ENCODE results near the gene RAET1L.
"Not testable (repeated sequence)": the region's sequence is repeated elsewhere in the genome, so short reads cannot be mapped to it uniquely, and the experiment has no call there.

RAET1L gene

DNA sequence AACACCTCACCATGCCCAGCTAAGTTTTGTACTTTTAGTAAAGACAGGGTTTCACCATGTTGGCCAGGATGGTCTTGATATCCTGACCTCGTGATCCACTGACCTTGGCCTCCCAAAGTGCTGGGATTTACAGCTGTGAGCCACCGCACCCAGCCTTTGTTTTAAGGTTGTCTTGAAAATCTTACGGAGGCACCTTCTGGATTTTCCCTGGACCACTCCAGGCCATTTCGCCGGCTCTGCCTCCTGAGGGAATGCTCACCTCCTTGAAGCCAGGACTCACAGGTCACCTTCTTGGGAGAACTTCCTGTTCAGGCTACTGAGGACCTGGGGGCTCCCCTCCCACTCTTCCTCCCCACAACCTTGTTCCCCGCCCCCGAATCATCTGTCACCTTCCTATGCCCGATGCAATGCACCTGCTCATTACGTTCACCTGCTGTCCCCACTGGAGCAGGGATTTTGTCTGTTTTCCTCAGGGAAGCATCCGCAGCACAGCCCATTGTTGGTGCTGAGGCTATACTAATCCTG is 19.4 kb upstream of the RAET1L start:
- DNase-seq (ENCODE audit: low spot score), result no peak

DNA sequence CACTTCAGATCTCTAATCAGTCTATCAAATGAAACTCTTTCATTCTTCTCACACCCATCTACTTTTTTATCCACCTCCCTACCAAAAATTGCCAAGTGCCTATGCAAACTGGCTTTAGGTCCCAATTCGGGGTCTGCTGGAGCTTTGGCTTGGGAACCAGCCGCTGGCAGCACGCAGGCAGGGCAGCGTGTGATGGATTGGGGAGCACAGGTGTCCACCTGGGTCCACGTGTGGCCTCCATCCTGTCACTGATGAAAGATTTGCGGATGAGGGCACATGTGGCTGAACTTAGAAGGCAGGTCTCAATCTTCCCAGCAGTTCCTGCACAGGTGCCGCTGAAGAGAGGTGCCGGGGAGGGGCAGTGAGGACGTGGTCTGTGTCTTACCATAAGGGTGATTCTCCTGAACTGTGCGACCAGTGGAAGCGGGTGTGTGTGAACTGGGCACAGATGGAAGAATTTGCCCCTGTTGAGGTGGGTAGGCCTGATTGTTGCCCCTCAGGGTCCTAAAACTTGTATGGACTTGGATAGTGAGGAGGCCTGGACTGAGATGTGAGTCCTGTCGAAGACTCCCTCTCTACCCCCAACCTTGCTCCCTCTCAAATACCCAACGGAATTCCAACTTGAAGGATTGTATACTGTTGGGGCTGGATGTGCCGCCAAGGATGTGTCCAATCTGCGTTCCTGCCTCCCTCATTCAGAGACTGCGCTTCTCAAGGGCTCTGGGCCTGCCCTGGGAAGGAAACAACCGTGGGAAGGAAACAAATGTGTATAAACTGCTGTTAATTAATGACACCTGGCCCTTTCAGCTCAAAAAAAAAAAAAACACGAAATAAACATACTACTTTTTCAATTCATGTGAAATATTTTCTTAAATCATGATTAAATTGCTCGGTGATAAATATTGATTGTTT is 18.4 kb upstream of the RAET1L start:
- no peak for DNase-seq (ENCODE audit: low spot score)

GRCh38 chr6:150043096-150043495 is 17.8 kb upstream of the RAET1L start:
- no peak for DNase-seq (ENCODE audit: low spot score)

DNA sequence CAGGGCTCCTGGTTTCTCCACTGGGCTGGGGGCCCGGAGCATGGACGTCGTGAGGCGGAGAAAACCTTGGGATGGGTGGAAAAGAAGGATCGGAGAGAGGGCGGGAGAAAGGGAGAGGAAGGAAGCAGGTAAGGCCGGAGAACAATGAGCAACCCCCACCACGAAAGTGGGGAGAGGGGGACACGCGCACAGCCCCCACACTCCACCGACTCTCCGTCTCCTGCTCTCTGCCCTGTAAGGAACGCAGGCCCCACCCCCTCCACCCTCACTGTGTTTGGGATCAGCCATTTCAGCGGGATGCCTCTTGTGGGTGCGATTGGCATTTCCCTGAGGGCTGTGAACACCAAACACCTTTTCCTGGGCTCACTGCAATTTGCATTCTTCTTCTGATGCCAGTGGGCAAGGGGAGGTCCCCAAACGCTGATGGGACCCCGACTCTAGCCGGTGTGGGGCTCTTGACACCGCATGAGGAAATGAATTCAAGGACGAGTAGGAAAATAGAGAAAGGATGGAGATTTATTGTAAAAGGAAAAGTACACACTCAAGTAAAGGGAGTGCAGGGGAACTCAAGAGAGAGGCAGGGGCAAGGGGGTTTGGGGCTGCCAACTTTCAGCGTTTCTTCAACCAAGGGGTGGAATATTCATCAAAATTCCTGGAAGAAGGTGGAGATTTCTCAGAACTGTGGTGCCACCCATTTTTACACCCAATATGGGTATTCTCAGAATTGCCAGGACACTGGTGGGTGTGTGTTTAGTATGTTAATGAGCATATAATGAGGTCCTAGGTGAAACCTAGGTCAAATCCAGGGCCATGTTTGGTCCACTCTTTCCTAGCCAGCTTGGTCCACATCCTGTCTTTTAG is 13.1 kb upstream of the RAET1L start:
- DNase-seq (ENCODE audit: low spot score), result no peak

DNA sequence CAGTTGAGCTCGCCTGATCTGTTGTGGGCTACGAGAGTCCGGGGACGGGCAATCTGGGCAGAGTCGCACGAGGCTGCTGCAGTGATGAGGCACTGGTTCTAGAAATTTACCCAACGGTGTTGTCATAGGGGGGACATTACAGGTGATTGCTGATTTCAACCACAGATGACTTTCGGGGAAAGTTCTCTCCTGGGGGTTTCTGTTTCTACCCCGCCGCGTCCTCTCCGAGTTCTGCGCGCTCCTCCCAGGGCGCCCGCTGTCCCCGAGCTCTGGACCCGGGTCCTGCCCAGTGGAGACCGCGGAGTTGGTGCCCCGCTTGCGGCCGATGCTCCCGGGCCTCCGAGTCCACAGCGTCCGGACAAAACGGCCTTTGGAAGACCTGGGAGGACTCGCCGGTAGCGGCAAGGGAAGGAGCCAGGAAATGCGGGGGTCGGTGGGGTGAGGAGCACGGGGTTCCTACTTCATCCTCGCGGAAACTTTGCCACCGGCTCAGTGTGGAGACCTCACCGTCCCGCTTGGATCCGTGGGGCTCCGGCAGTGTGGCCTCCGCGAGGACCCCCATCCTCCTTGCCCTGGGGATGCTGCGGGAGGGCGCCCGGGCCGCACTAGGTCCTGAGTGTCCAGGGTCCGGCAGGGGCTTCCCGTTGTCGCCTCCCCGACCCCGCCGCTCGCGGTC is 12.3 kb upstream of the RAET1L start:
- DNase-seq (ENCODE audit: low spot score), result no peak

DNA sequence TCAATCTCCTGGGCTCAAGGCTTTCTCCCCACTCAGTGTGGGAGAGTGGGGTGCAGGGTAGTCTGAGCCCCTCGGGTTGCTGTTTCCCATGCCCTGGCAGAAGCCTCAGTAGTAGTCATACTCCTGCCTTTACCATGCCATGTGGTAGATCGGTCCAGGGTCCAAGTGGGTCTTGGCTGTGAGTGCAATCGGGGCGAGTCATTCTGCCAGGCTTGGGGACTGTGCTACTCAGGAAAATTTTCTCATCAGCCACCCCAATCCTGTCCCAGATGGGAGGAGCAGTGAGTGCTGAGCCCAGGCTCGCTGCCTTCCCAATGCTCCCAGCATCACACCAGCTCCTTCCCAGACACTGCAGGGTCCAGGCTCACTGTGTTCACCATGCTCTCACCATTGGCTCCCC is 10.7 kb upstream of the RAET1L start:
- DNase-seq (ENCODE audit: low spot score), result no peak

DNA sequence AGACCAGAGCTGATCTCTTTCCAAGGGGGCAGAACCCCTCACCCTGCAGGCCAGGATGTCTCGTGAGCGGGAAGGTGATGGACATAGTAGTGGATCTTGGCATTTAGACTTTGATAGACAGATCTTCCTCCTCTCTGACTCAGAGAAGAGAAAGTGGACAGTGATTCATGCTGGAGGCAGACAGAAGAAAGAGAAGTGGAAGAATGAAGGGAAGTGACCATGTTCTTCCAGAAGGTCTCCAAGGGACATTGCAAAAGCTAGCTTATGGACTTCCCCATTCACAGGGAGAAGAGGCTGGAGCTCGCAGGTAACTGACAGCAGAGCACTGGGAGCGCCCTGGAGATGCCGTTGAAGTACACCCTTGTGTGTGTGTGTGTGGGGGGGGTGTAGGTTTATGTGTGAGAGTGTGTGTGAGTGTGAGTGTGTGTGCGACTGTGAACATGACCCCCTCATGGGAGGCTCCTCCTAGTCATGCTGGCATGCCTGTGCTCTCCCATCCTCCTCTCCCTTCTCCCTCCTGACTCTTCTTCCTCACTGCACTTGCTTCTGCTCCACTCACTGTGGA is 8.0 kb upstream of the RAET1L start:
- DNase-seq (ENCODE audit: low spot score), result no peak

- DNase-seq (ENCODE audit: low spot score), result no peak
These were observed 7.3 kb upstream of the RAET1L start for GRCh38 chr6:150032598-150032997.

DNA sequence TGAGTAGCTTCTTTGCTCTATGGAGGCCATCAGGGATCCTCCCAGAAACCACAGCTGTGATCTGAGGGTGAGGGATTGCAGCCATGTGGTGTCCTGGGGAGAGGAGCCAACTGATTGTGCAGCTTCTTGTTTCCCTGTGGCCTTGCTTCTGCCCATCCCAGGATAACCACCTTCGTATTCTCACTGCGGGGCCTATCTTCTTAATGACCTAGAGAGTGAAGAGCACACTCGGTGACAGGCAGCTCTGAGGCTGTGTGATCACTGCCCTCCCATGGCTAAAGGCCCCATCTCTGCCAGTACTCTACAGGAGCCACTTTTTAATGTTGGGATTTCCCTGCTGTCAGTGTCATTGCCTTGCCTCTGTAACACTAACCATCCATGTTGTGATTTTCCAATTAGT is 5.3 kb upstream of the RAET1L start:
- DNase-seq (ENCODE audit: low spot score), result no peak

DNA sequence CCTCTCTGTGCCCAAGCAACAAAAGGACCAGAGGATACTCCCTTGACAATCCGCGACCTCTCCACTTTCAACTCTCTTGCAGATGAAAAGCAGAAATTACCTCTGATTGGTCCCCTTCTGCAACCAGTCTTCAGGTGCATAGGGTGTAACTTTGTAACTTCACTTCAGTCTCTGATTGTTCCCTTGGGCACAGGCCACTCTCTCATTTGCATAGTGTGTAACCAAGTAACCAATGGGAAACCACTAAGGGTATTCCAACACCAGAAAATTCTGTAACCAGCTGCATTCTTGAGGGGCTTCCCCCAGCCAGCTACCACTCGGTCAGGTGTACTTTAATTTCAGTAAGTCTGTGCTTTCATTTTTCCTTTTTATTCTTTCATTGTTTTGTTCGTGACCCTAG is 4.4 kb upstream of the RAET1L start:
- DNase-seq (ENCODE audit: low spot score), result no peak

GRCh38 chr6:150029276-150029675 is 3.9 kb upstream of the RAET1L start:
- DNase-seq (ENCODE audit: low spot score), result no peak

GRCh38 chr6:150028799-150029198 is 3.5 kb upstream of the RAET1L start:
- DNase-seq (ENCODE audit: low spot score), result no peak

DNA sequence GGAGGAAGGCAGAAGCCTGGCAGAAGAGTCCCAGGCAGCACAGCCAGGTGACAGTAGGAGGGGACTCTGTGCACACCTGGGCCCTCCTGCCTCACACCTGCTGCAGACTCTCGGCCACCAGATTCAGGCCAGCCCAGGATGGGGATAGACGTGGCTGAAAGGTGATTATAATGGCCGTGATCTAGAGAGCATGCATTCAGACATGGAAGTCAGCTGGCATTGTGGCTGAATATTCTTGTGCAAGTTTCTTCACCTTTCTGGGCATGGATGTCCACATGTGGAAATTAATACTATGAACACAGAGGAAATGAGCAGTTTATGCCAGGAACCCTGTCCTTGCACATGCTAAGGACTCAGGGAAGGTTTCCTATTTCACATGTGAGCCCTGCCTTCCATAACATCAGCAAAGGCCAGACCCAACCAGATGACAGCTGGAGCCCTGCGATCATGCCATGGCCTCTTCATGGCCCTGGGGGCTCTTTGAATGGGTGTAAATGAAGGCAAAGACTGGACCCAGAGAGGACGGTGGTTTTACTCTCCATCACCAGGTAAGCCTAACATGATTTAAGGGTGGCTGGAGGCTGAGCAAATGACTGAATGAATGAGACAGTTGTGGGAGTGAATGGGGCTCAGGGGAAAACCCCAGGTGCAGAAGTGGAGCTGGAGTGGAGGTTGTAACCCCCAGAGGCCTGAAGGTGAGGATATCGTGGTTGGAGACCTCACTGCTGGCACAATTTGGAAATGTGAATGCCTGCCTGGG is 2.7 kb upstream of the RAET1L start:
- DNase-seq (ENCODE audit: low spot score), result no peak

DNA sequence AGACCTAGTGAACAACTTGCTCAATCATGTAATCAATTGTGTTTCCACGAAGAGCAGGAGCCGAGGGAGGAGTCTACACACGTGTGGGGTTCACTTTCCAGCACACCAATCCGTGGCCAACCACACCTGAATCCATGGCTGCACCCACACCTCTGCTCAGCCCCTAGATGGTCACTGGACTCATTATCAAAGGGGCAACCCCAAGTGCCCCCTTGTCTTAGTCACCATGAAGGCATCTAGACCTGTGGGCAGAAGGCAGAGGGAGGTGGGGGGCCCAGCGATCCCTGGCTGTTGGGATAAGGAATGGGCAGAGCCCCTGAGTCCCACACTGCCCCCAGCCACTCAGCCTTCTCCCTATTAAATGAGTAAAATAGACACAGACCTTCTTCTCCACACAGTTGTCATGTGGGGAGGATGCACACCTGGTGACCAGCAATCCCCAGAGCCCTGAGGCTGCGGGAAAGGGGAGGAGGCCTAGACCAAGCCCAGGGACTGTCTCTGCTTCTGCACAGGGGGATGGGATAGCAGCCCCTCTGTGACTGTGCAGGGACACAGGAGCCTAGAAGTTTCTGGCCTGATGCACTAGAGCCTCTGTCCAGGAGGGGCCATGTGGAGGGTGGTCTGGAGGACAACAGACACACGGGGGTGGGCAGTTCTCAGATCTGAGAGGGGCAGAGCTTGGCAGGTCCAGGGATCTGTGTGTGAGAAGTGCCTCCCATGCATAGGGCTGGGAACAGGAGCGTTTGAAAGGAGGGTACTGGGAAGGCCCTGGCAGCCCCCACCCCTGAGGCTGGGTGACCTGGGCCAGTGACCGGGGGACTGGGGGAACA is 1.9 kb upstream of the RAET1L start:
- no peak for DNase-seq (ENCODE audit: low spot score)

DNA sequence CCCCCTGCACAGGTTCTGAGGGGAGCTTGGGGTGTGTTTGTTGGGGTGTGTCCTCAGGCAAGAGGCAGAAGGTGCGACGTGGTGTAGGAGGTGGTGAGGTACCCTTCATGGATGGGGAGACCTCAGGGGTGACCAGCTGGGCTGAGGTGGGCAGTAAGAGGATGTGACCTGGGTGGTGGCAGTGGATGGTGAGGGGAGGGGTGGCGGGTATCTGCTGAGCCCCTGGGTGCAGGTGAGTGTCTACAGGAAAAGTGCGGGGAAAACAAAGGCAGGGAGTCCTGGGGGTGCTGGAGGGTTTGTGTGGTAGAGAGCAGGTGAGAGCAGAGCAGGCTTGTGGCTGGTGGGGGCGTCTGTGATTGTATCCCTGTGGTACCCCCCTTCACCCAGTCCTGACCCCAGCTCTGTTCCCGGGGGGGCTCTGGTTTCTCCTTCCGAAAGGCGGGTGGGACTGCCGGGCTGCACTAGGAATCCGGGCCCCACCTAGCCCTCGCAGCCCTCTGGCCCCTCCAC is 631 bp downstream of the RAET1L start:
- no peak for DNase-seq (ENCODE audit: low spot score)

GRCh38 chr6:150024021-150024420 is 1.3 kb downstream of the RAET1L start:
- not testable (repeated sequence) for DNase-seq (ENCODE audit: low spot score)

DNA sequence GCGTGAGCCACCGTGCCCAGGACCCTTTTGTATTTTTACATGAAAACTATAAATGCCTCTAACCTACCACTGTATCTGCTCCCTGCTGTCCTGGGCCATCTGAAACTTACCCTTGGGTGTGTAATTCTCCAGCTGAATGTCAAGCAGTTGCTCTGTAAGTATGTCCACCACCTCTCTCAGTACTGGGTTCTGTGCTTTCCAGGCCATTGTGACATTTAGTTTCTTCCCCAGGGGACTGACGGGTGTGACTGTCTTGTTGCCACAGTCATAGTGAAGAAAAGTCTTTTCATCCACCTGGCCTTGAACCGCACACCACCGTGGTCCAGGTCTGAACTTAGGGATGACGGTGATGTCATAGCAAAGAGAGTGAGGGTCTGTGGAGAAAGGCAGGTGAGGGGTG is 3.5 kb downstream of the RAET1L start:
- not testable (repeated sequence) for DNase-seq (ENCODE audit: low spot score)

GRCh38 chr6:150018846-150019580 is 6.3 kb downstream of the RAET1L start:
- no peak for DNase-seq (ENCODE audit: low spot score)

DNA sequence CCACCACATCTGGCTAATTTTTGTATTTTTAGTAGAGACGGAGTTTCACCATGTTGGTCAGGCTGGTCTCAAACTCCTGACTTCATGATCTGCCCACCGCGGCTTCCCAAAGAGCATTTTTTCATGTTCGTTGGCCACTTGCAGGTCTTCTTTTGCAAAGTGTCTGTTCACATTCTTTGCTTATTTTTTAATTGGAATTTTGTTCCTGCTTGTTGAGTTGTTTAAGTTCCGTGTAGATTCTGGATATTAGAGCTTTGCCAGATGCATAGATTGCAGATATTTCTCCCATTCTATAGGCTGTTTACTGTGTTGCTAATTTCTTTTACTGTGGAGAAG is 8.2 kb downstream of the RAET1L start:
- DNase-seq (ENCODE audit: low spot score), result not testable (repeated sequence)
